ENCODE measurements around the gene NOTUM.

The NOTUM gene

GRCh38 chr17:81914103-81914850 lies 46.7 kb downstream of the NOTUM start:
- TF ChIP-seq ZNF274 (IDR thresholded peaks at IDR 0.05; ENCODE audit: low read depth, low read length) (no peak), YY1 (IDR thresholded peaks at IDR 0.05; ENCODE audit: insufficient read depth, insufficient read length) (no peak), SUZ12 (IDR thresholded peaks at IDR 0.05; ENCODE audit: extremely low read depth, insufficient read depth, insufficient read length) (no peak)
- peaks cover 10% of the 10 kb centered on the region for H3K27me3 ChIP-seq (ENCODE audit: insufficient read depth, insufficient read length)
- H3K4me3 ChIP-seq (ENCODE audit: insufficient read length, low read depth), result no peak overlapping the region
- no peak for DNase-seq (ENCODE audit: low read depth, low spot score)
- no peak overlapping the region for H3K9ac ChIP-seq (ENCODE audit: insufficient read length, low read depth)
- no peaks in the 10 kb centered on the region for H3K9me3 ChIP-seq (ENCODE audit: insufficient read depth, low read length)
- peaks cover 60% of the 10 kb centered on the region for H3K36me3 ChIP-seq (ENCODE audit: insufficient read depth, insufficient read length, low read length)
- peaks cover 19% of the 10 kb centered on the region for H3K4me1 ChIP-seq (ENCODE audit: insufficient read depth, insufficient read length)

GRCh38 chr17:81913394-81914102 lies 47.4 kb downstream of the NOTUM start:
- TF ChIP-seq SUZ12 (IDR thresholded peaks at IDR 0.05; ENCODE audit: extremely low read depth, insufficient read depth, insufficient read length) (no peak), YY1 (IDR thresholded peaks at IDR 0.05; ENCODE audit: insufficient read depth, insufficient read length) (no peak), ZNF274 (IDR thresholded peaks at IDR 0.05; ENCODE audit: low read depth, low read length) (no peak)

GRCh38 chr17:81912441-81913309 lies 48.3 kb downstream of the NOTUM start:
- H3K36me3 ChIP-seq (ENCODE audit: insufficient read depth, insufficient read length, low read length), result peaks cover 69% of the 10 kb centered on the region
- peaks cover 17% of the 10 kb centered on the region for H3K4me1 ChIP-seq (ENCODE audit: insufficient read depth, insufficient read length)
- DNase-seq (ENCODE audit: low read depth, low spot score), result no peak
- peaks cover 10% of the 10 kb centered on the region for H3K27me3 ChIP-seq (ENCODE audit: insufficient read depth, insufficient read length)
- TF ChIP-seq SUZ12 (IDR thresholded peaks at IDR 0.05; ENCODE audit: extremely low read depth, insufficient read depth, insufficient read length), result no peak
- no peak for TF ChIP-seq YY1 (IDR thresholded peaks at IDR 0.05; ENCODE audit: insufficient read depth, insufficient read length)
- TF ChIP-seq ZNF274 (IDR thresholded peaks at IDR 0.05; ENCODE audit: low read depth, low read length), result no peak
- H3K9ac ChIP-seq (ENCODE audit: insufficient read length, low read depth), result peak overlapping the region; percentile 21
- H3K9me3 ChIP-seq (ENCODE audit: insufficient read depth, low read length), result no peaks in the 10 kb centered on the region
- no peak overlapping the region for H3K4me3 ChIP-seq (ENCODE audit: insufficient read length, low read depth)

More at GRCh38 chr17:81913394-81914102, 47.4 kb downstream of the NOTUM start:
- Histone ChIP-seq H3K27me3 (ENCODE audit: insufficient read depth, insufficient read length) (peaks cover 10% of the 10 kb centered on the region), H3K4me1 (ENCODE audit: insufficient read depth, insufficient read length) (peaks cover 17% of the 10 kb centered on the region), H3K9me3 (ENCODE audit: insufficient read depth, low read length) (no peaks in the 10 kb centered on the region), H3K4me3 (ENCODE audit: insufficient read length, low read depth) (no peak overlapping the region), H3K36me3 (ENCODE audit: insufficient read depth, insufficient read length, low read length) (peaks cover 60% of the 10 kb centered on the region), H3K9ac (ENCODE audit: insufficient read length, low read depth) (no peak overlapping the region)
- DNase-seq (ENCODE audit: low read depth, low spot score), result no peak

- Histone ChIP-seq H3K4me1 (ENCODE audit: insufficient read depth, insufficient read length) (peaks cover 16% of the 10 kb centered on the region), H3K27me3 (ENCODE audit: insufficient read depth, insufficient read length) (peaks cover 10% of the 10 kb centered on the region), H3K9me3 (ENCODE audit: insufficient read depth, low read length) (no peaks in the 10 kb centered on the region), H3K9ac (ENCODE audit: insufficient read length, low read depth) (peak overlapping the region; percentile 8), H3K36me3 (ENCODE audit: insufficient read depth, insufficient read length, low read length) (peaks cover 73% of the 10 kb centered on the region), H3K4me3 (ENCODE audit: insufficient read length, low read depth) (no peak overlapping the region)
- no peak for TF ChIP-seq YY1 (IDR thresholded peaks at IDR 0.05; ENCODE audit: insufficient read depth, insufficient read length)
- TF ChIP-seq ZNF274 (IDR thresholded peaks at IDR 0.05; ENCODE audit: low read depth, low read length), result no peak
- no peak for TF ChIP-seq SUZ12 (IDR thresholded peaks at IDR 0.05; ENCODE audit: extremely low read depth, insufficient read depth, insufficient read length)
- no peak for DNase-seq (ENCODE audit: low read depth, low spot score)
Measured at GRCh38 chr17:81911969-81912368, 49.0 kb downstream of the NOTUM start.

- Histone ChIP-seq H3K27me3 (ENCODE audit: insufficient read depth, insufficient read length) (peaks cover 10% of the 10 kb centered on the region), H3K36me3 (ENCODE audit: insufficient read depth, insufficient read length, low read length) (peaks cover 78% of the 10 kb centered on the region), H3K9ac (ENCODE audit: insufficient read length, low read depth) (peak within 1 kb of the TSS; percentile 91), H3K4me1 (ENCODE audit: insufficient read depth, insufficient read length) (peaks cover 14% of the 10 kb centered on the region), H3K4me3 (ENCODE audit: insufficient read length, low read depth) (peak within 1 kb of the TSS; percentile 90), H3K9me3 (ENCODE audit: insufficient read depth, low read length) (no peaks in the 10 kb centered on the region)
- TF ChIP-seq SUZ12 (IDR thresholded peaks at IDR 0.05; ENCODE audit: extremely low read depth, insufficient read depth, insufficient read length) (no peak), ZNF274 (IDR thresholded peaks at IDR 0.05; ENCODE audit: low read depth, low read length) (no peak), YY1 (IDR thresholded peaks at IDR 0.05; ENCODE audit: insufficient read depth, insufficient read length) (no peak)
- DNase-seq (ENCODE audit: low read depth, low spot score), result peak; percentile 57
Measured at GRCh38 chr17:81911277-81911961, 49.6 kb downstream of the NOTUM start, which contains the start of gene PCYT2. PCYT2 (minus strand) TSS chr17:81911399; CDS start chr17:81911355, 44 bp downstream.

- H3K4me3 ChIP-seq (ENCODE audit: insufficient read length, low read depth), result peak overlapping the region; percentile 90
- peaks cover 78% of the 10 kb centered on the region for H3K36me3 ChIP-seq (ENCODE audit: insufficient read depth, insufficient read length, low read length)
- H3K9me3 ChIP-seq (ENCODE audit: insufficient read depth, low read length), result no peaks in the 10 kb centered on the region
- TF ChIP-seq ZNF274 (IDR thresholded peaks at IDR 0.05; ENCODE audit: low read depth, low read length), result no peak
- no peak for TF ChIP-seq YY1 (IDR thresholded peaks at IDR 0.05; ENCODE audit: insufficient read depth, insufficient read length)
- no peak for TF ChIP-seq SUZ12 (IDR thresholded peaks at IDR 0.05; ENCODE audit: extremely low read depth, insufficient read depth, insufficient read length)
- peaks cover 14% of the 10 kb centered on the region for H3K4me1 ChIP-seq (ENCODE audit: insufficient read depth, insufficient read length)
- no peak for DNase-seq (ENCODE audit: low read depth, low spot score)
- peak overlapping the region; percentile 91 for H3K9ac ChIP-seq (ENCODE audit: insufficient read length, low read depth)
- peaks cover 10% of the 10 kb centered on the region for H3K27me3 ChIP-seq (ENCODE audit: insufficient read depth, insufficient read length)
Measured at GRCh38 chr17:81910840-81911276, 50.1 kb downstream of the NOTUM start.

All from NT2/D1 (cell line).